Measurements from ENCODE around the gene ASB18. TPM values are rescaled to one million over a fixed set of nuclear protein-coding genes. Genes with fewer than 3 reads are reported as not detected.
"Not testable (repeated sequence)": the region's sequence is repeated elsewhere in the genome, so short reads cannot be mapped to it uniquely, and the experiment has no call there.

The ASB18 gene
- total and polyA plus RNA-seq, 2 of the 13 experiments (the other 11 are each of a cell fraction or from before 2014, with no cell fraction given): not detected

GRCh38 chr2:236271851-236272250 lies 7.6 kb upstream of the ASB18 start:
- intact Hi-C loops (cut with micrococcal nuclease; ENCODE audit: unreplicated experiment): no loop called here
- 16% methylated on average over 5 of the region's 5 CpGs for WGBS (ENCODE audit: low lambda C conversion rate)
- Histone ChIP-seq H3K4me1 (ENCODE audit: insufficient read depth, low read length) (no peaks in the 10 kb centered on the region), H4K20me1 (ENCODE audit: insufficient read depth, low read length) (no peaks in the 10 kb centered on the region), H3K4me2 (ENCODE audit: low read depth, low read length) (no peak overlapping the region), H3K79me2 (ENCODE audit: insufficient read depth, low read length) (no peaks in the 10 kb centered on the region), H2AFZ (ENCODE audit: low read length) (no peak overlapping the region), H3K9me3 (ENCODE audit: low read length) (peaks cover 19% of the 10 kb centered on the region), H3K27me3 (ENCODE audit: control insufficient read depth in 1 of 2, insufficient read depth in 2 of 2, low read length in 2 of 2) (peaks cover 0 to 13% of the 10 kb centered on the region in 2 experiments; a peak in 2 of 5 replicates), H3K4me3 (replicated peaks in 1 of 3; ENCODE audit: insufficient read depth in 1 of 3, low read depth in 2 of 3, low read length in 3 of 3) (no peak overlapping the region), H3K27ac (ENCODE audit: extremely low read length, insufficient read depth, low read length) (no peak overlapping the region), H3K36me3 (replicated peaks in 1 of 2; ENCODE audit: control insufficient read depth in 1 of 2, insufficient read depth in 2 of 2, low read length in 2 of 2) (no peaks in the 10 kb centered on the region), H3K9ac (ENCODE audit: insufficient read depth, low read depth, low read length) (no peak overlapping the region)
- no TSS peak for BruUV-seq (replicated peaks)
- FAIRE-seq: no peak
- DNase-seq (ENCODE audit: low spot score): no peak
- no peak for ATAC-seq
- in situ Hi-C loops (cut with HindIII; ENCODE audit: extremely low pct_ligation_motif_present, low pct_unique_long_range_greater_than_20kb): no loop called here
- ChIA-PET POLR2A (no interaction called here), CTCF (ENCODE audit: low intra/inter-chr PET ratio, low total read pairs) (no interaction called here)
- TF ChIP-seq ZNF276 (CRISPR knock-in tag; IDR thresholded peaks at IDR 0.05; ENCODE audit: low read depth): no peak
- TF ChIP-seq KMT2B (CRISPR knock-in tag; IDR thresholded peaks at IDR 0.05): no peak
- no peak for TF ChIP-seq KDM6A (CRISPR knock-in tag; IDR thresholded peaks at IDR 0.05; ENCODE audit: low read depth)
- TF ChIP-seq ZNF343 (CRISPR knock-in tag; IDR thresholded peaks at IDR 0.05): no peak
- no peak for TF ChIP-seq RFX5 (IDR thresholded peaks at IDR 0.05; ENCODE audit: low read depth, low read length)
- no peak for TF ChIP-seq SIX4 (CRISPR knock-in tag; IDR thresholded peaks at IDR 0.05)
- TF ChIP-seq ZNF576 (CRISPR knock-in tag; IDR thresholded peaks at IDR 0.05): no peak
- TF ChIP-seq ZNF724P (CRISPR knock-in tag; IDR thresholded peaks at IDR 0.05; ENCODE audit: borderline replicate concordance): no peak
- TF ChIP-seq NONO (IDR thresholded peaks at IDR 0.05): no peak
- TF ChIP-seq NONO (CRISPR knock-in tag; conservative IDR thresholded peaks at IDR 0.05): no peak
- TF ChIP-seq ZNF138 (CRISPR knock-in tag; IDR thresholded peaks at IDR 0.05; ENCODE audit: low read depth): no peak
- no peak for TF ChIP-seq MEIS2 (CRISPR knock-in tag; IDR thresholded peaks at IDR 0.05)
- no peak for TF ChIP-seq RFXANK (CRISPR knock-in tag; IDR thresholded peaks at IDR 0.05)
- no peak for TF ChIP-seq ARNT2 (CRISPR knock-in tag; IDR thresholded peaks at IDR 0.05; ENCODE audit: low read depth)
- no peak for TF ChIP-seq SAFB2 (CRISPR knock-in tag; IDR thresholded peaks at IDR 0.05; ENCODE audit: borderline replicate concordance, low read depth)

GRCh38 chr2:236269876-236270275 lies 5.7 kb upstream of the ASB18 start:
- CTCF ChIA-PET (ENCODE audit: low intra/inter-chr PET ratio, low total read pairs): not testable (repeated sequence)

More at GRCh38 chr2:236269876-236270275, 5.7 kb upstream of the ASB18 start:
- H3K27me3 ChIP-seq (ENCODE audit: control insufficient read depth in 1 of 2, insufficient read depth in 2 of 2, low read length in 2 of 2): peaks cover under 1 to 32% of the 10 kb centered on the region in 2 experiments; a peak in 3 of 5 replicates
- H3K4me2 ChIP-seq (ENCODE audit: low read depth, low read length); H2AFZ ChIP-seq (ENCODE audit: low read length); H3K36me3 ChIP-seq (replicated peaks in 1 of 2; ENCODE audit: control insufficient read depth in 1 of 2, insufficient read depth in 2 of 2, low read length in 2 of 2); H3K4me3 ChIP-seq (replicated peaks in 1 of 3; ENCODE audit: insufficient read depth in 1 of 3, low read depth in 2 of 3, low read length in 3 of 3); intact Hi-C loops (cut with micrococcal nuclease; ENCODE audit: unreplicated experiment); H3K27ac ChIP-seq (ENCODE audit: extremely low read length, insufficient read depth, low read length); H3K79me2 ChIP-seq (ENCODE audit: insufficient read depth, low read length); H3K9ac ChIP-seq (ENCODE audit: insufficient read depth, low read depth, low read length); DNase-seq (ENCODE audit: low spot score); H4K20me1 ChIP-seq (ENCODE audit: insufficient read depth, low read length); in situ Hi-C loops (cut with HindIII; ENCODE audit: extremely low pct_ligation_motif_present, low pct_unique_long_range_greater_than_20kb); H3K4me1 ChIP-seq (ENCODE audit: insufficient read depth, low read length); FAIRE-seq; BruUV-seq (replicated peaks); POLR2A ChIA-PET; ATAC-seq: not testable (repeated sequence)
- peaks cover 19% of the 10 kb centered on the region for H3K9me3 ChIP-seq (ENCODE audit: low read length)
